A549 treated with RU486 at 1 μM for 4 hours (cell line): Measurements from ENCODE around the gene EXO5. TPM values are rescaled to one million over a fixed set of nuclear protein-coding genes. Genes with fewer than 3 reads are reported as not detected.

ENCODE experiments used
- total RNA-seq: library from RNA; stranded (reverse); fragments of 200-300 nt; extraction: Qiagen RNA extraction; gene quantifications from 5 replicates; pipeline ENCODE4 v1.2.3, GENCODE V29; 2022; ENCODE audit warnings: low read depth

The EXO5 gene, protein sequence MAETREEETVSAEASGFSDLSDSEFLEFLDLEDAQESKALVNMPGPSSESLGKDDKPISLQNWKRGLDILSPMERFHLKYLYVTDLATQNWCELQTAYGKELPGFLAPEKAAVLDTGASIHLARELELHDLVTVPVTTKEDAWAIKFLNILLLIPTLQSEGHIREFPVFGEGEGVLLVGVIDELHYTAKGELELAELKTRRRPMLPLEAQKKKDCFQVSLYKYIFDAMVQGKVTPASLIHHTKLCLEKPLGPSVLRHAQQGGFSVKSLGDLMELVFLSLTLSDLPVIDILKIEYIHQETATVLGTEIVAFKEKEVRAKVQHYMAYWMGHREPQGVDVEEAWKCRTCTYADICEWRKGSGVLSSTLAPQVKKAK
- 3.5 to 4.9 TPM (median 3.8 TPM) in 5 replicates for total RNA-seq

DNA sequence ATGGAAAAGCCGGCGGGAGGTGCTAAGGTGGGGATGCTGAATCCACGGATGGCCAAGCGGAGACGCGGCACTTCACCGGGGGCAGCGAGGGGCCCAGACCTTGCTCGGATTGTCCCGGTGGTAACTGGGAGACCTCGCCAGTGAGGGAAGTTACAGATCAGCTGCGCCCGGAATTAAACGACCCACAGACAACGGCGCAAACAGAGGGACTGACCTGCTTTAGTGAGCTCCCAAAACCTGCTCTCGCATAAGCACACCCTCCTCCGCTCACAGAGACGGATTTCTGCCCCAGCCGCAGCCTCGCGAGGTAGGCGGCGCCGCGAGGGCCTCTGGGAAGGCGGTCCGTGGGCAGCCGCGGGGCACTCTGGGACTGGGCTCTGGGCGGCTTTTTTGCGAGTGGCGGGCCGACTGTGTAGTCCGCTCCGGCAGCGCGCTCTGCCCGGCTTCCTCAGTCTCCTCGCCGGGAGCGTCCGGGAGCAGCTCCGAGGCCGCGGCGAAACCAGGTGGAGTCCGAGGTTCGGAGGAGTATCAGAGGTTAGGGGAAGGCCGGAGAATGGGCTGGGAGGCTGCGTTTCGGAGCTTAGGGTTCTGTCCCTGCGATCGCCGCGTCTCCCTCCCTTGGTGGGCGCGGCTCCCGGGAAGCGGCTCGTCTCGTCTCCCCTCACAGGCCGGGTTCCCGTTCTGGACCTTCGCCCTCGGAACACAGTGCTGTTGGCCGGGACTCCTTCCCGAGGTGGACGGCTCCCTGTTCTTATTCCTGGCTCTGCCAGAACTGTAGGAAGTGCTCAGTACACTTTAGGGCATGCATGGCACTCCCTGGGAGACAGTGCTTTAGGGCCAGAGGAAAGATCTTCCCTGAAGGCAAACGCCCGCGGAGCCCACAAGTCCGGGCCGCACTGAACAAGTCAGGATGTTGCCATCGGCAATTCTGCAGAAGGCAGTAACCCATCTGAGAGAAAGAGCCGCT is at the start of gene EXO5:
TSS of gene EXO5 (plus strand) at position 393 of the 967 bp plus-strand sequence. CDS start 5,778 bp downstream, outside the sequence.

DNA sequence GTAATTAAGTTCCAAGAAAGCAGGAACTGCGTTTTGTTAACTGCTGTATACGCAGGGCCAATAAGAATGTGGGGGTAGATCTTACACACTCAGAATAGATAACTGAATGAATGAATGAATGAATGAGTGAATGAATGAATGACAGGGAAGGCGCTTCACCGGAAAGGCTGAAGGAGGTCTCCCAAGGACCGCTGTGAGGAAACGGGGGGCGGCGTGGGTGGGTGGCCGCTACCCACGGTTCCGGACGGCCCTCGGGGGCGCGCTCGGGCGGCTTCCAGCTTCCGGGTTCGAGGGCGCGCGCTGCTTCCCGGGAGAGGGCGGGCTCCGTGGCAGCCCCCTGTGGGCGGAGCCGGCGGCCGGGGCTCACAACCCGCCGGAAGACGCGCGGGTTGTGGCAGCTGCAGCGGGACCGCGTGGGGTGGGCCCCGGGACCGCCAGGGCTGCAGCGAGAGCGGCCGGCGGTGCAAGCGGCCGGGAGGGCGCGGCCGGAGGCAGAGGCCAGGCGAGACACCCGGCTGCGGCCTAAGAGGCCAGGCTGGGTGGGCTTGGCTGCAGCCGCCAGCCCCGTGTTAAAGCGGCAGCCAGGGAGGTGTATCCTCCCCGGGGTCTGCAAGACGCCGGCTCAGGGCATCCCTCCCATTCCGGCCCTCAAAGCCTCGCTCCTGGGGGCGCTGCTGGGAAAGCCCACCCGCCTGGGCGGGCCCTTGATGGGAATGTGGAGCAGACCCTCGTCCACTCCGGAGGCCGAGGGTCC is 31.5 kb upstream of the EXO5 start, which contains the start of gene ZFP69:
TSS of gene ZFP69 (plus strand) at position 367 of the 754 bp plus-strand sequence. CDS start 2,072 bp downstream, outside the sequence.

DNA sequence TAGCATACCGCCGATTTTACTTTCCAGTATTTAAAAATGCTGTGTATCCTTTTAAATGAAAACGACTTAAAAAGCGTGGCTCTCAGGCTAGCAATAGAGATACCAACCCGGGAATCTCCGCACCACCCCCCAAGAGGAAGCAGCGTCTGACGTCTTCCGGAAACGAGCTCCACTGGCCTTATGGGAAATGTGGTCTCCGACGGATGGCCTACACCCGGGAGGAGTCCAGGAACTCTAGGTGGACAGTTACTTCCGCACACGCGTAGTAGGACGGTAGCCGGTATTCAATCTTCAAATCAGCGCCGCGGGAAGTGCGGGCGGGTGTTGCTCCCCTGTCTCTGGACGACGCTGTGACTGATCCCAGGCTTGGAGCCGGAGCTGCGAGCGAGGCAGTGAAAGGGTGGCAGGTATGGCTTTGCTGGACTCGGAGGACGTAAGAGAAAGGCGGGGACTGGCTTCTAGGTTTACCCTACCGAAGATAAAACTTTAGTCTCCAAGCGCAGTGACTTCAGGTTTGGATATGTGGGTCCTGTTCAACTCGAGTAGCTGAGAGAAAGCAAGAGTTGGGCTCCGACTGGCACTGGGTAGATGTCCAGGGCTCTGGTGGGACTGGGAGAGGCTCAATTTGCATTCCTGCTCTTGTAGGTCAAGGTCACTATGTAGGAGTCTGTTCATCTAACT is 23.0 kb downstream of the EXO5 start, which contains the start of gene ZNF684:
TSS of gene ZNF684 (plus strand) at position 257 of the 681 bp plus-strand sequence. CDS start 1,530 bp downstream, outside the sequence.

Other genes starting within 250 kb of the EXO5 start
- gene COL9A2, start 191.5 kb upstream of the EXO5 start, total RNA-seq, result 0.23 to 0.28 TPM (median 0.25 TPM) in 5 replicates
- gene SMAP2, start 135.0 kb upstream of the EXO5 start, total RNA-seq, result 9.7 to 11.2 TPM (median 10.0 TPM) in 5 replicates
- gene ZFP69B, start 58.3 kb upstream of the EXO5 start, total RNA-seq, result 0.76 to 2.6 TPM (median 1.9 TPM) in 5 replicates
- not detected in 5 replicates for gene ZFP69, start 31.5 kb upstream of the EXO5 start, total RNA-seq
- gene ZNF684, start 22.9 kb downstream of the EXO5 start, total RNA-seq, result 1.6 to 2.5 TPM (median 2.1 TPM) in 5 replicates
- 0.46 to 1.1 TPM (median 0.91 TPM) in 5 replicates for gene RIMS3, start 156.9 kb downstream of the EXO5 start, total RNA-seq
- gene NFYC, start 182.9 kb downstream of the EXO5 start, total RNA-seq, result 35.0 to 44.2 TPM (median 39.1 TPM) in 5 replicates